Liver (tissue), 9 donors: ENCODE data around the gene ATG4A. TPM values are rescaled to one million over a fixed set of nuclear protein-coding genes. Genes with fewer than 3 reads are reported as not detected.

ENCODE experiments used
- DNase-seq: peaks from one replicate; pipeline ENCODE4 v3.0.0-alpha.2; 2017; ENCODE audit warnings: low spot score
- H3K27ac ChIP-seq, 2 donors: one replicate each; pipeline ENCODE4 v1.7.0; 2013; ENCODE audit warnings: inconsistent platforms in 2 of 2, low read length in 2 of 2, control low read depth in 1 of 2, low read depth in 1 of 2, mild to moderate bottlenecking in 1 of 2
- H3K27me3 ChIP-seq, 4 donors: one replicate each; pipeline versions ENCODE4 v1.6.1 to v1.7.0; 2013; ENCODE audit warnings: low read length in 3 of 4, inconsistent platforms in 1 of 4, mild to moderate bottlenecking in 1 of 4, moderate library complexity in 1 of 4; ENCODE audit not compliant: control insufficient read depth in 4 of 4, insufficient read depth in 4 of 4
- H3K36me3 ChIP-seq, 4 donors: one replicate each; pipeline versions ENCODE4 v1.6.1 to v1.7.0; 2013; ENCODE audit warnings: low read length in 3 of 4, mild to moderate bottlenecking in 3 of 4, low read depth in 1 of 4, moderate library complexity in 1 of 4; ENCODE audit not compliant: control insufficient read depth in 4 of 4, insufficient read depth in 3 of 4
- H3K4me1 ChIP-seq, 4 donors: one replicate each; pipeline versions ENCODE4 v1.6.1 to v1.7.0; 2013; ENCODE audit warnings: low read length in 3 of 4, mild to moderate bottlenecking in 3 of 4, moderate library complexity in 1 of 4; ENCODE audit not compliant: control insufficient read depth in 4 of 4, insufficient read depth in 4 of 4
- H3K4me3 ChIP-seq, 3 donors: one replicate each; pipeline versions ENCODE4 v1.6.1 to v1.7.0; 2013; ENCODE audit warnings: low read length in 3 of 3, control low read depth in 1 of 3, low read depth in 1 of 3, mild to moderate bottlenecking in 1 of 3
- H3K9ac ChIP-seq, 2 donors: one replicate each; pipeline ENCODE4 v1.7.0; 2013; ENCODE audit warnings: low read length in 2 of 2, mild to moderate bottlenecking in 2 of 2, moderate library complexity in 2 of 2, control low read depth in 1 of 2, low read depth in 1 of 2
- H3K9me3 ChIP-seq, 4 donors: one replicate each; pipeline versions ENCODE4 v1.6.1 to v1.7.0; 2013; ENCODE audit warnings: low read length in 3 of 4; ENCODE audit not compliant: control insufficient read depth in 4 of 4
- ATF3 ChIP-seq: IDR thresholded peaks from 2 replicates; pipeline ENCODE4 v1.6.1; 2016; ENCODE audit warnings: antibody characterized with exemption
- EGR1 ChIP-seq, 2 donors: IDR thresholded peaks; 2 replicates each; pipeline ENCODE4 v1.6.1; 2016 to 2018; ENCODE audit warnings: antibody characterized with exemption in 2 of 2, low read depth in 2 of 2
- FOXA1 ChIP-seq: IDR thresholded peaks from 2 replicates; pipeline ENCODE4 v1.6.1; 2016; ENCODE audit warnings: antibody characterized with exemption
- FOXA2 ChIP-seq: IDR thresholded peaks from 2 replicates; pipeline ENCODE4 v1.6.1; 2016; ENCODE audit warnings: antibody characterized with exemption
- GABPA ChIP-seq, 2 donors: IDR thresholded peaks in 1 of 2; conservative IDR thresholded peaks in 1 of 2; 2 replicates each; pipeline ENCODE4 v1.6.1; 2016; ENCODE audit warnings: antibody characterized with exemption in 2 of 2, mild to moderate bottlenecking in 1 of 2, moderate library complexity in 1 of 2
- HNF4A ChIP-seq, 2 donors: conservative IDR thresholded peaks; 2 replicates each; pipeline ENCODE4 v1.6.1; 2016; ENCODE audit warnings: antibody characterized with exemption in 2 of 2, mild to moderate bottlenecking in 2 of 2
- HNF4G ChIP-seq: IDR thresholded peaks from 2 replicates; pipeline ENCODE4 v1.6.1; 2016; ENCODE audit warnings: antibody characterized with exemption
- JUND ChIP-seq, 2 donors: IDR thresholded peaks; 2 replicates each; pipeline ENCODE4 v1.6.1; 2016; ENCODE audit warnings: antibody characterized with exemption in 2 of 2
- MAX ChIP-seq: IDR thresholded peaks from 2 replicates; pipeline ENCODE4 v1.6.1; 2016; ENCODE audit warnings: antibody characterized with exemption
- NR2F2 ChIP-seq: IDR thresholded peaks from 2 replicates; pipeline ENCODE4 v1.6.1; 2016; ENCODE audit warnings: antibody characterized with exemption
- RAD21 ChIP-seq, 2 donors: IDR thresholded peaks; 2 replicates each; pipeline ENCODE4 v1.6.1; 2016; ENCODE audit warnings: antibody characterized with exemption in 2 of 2, mild to moderate bottlenecking in 2 of 2
- REST ChIP-seq: IDR thresholded peaks from 2 replicates; pipeline ENCODE4 v1.6.1; 2016; ENCODE audit warnings: antibody characterized with exemption, mild to moderate bottlenecking
- RXRA ChIP-seq, 2 donors: IDR thresholded peaks; 2 replicates each; pipeline ENCODE4 v1.6.1; 2017 to 2018; ENCODE audit warnings: antibody characterized with exemption in 2 of 2, mild to moderate bottlenecking in 1 of 2
- SP1 ChIP-seq: IDR thresholded peaks from 2 replicates; pipeline ENCODE4 v1.6.1; 2018; ENCODE audit warnings: antibody characterized with exemption, mild to moderate bottlenecking
- TAF1 ChIP-seq: conservative IDR thresholded peaks from 2 replicates; pipeline ENCODE4 v1.6.1; 2016; ENCODE audit warnings: antibody characterized with exemption, mild to moderate bottlenecking
- YY1 ChIP-seq: IDR thresholded peaks from 2 replicates; pipeline ENCODE4 v1.6.1; 2016; ENCODE audit warnings: antibody characterized with exemption, mild to moderate bottlenecking
- WGBS: extraction: QIAGEN DNeasy Blood & Tissue Kit; methylation state at CpG from one replicate; pipeline ENCODE4 v1.1.7; 2013; 5-methylcytosine and 5-hydroxymethylcytosine counted together
- polyA plus RNA-seq, 2 donors: library from polyadenylated mRNA; stranded (reverse) in 1 of 2; unstranded in 1 of 2; fragments of 200-250 nt in 1 of 2; fragments of >200 nt in 1 of 2; fragmentation: Nextera tagmentation in 1 of 2; extraction: Ambion mirVana in 1 of 2; gene quantifications; one replicate each; pipeline versions ENCODE4 v1.2.1 to v1.2.3, GENCODE V29; 2013 to 2015
- total RNA-seq, 2 donors: library from RNA; depleted of rRNA; stranded (reverse); fragments of >200 nt; gene quantifications; one replicate each; pipeline ENCODE4 v1.2.3, GENCODE V29; 2014
- TF ChIP-seq, protein P1 (sequence below): IDR thresholded peaks from 2 replicates; pipeline ENCODE4 v1.6.1; 2016; ENCODE audit warnings: antibody characterized with exemption
- TF ChIP-seq, protein P2 (sequence below): fragments of 150-350 bp; IDR thresholded peaks from 2 replicates; pipeline ENCODE4 v1.5.1; 2017; ENCODE audit warnings: improper control_type of control experiment, low read depth, low read length; ENCODE audit not compliant: missing input control
- donor health status: healthy.
- donor health status: healthy.
- donor health status: healthy.
- donor health status: healthy.
- donor health status: healthy.

The ATG4A gene
- total and polyA plus RNA-seq, 4 donors, result 11.7 to 19.8 (median 16.6) TPM

DNA sequence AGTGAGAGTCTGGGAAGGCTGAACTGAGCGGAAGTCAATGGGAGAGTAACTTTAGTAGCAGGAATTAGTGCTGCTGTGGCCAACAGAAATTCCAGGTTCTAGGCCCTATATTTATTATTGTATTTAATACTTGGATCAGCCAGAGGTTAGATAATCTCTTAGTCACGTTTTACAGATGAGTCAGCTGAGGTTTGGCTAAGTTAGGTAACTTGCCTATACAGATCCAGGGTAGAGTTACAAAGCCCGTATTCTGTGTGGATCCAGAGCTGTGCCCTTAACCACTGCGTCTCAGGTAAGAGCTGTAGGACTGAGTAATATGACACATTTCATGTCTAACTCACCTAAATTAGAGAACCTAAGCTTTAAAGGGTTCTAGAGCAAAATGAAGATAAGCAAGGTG, 20.7 kb upstream of the ATG4A start:
- H3K36me3 ChIP-seq, result no peaks in the 10 kb centered on the region
- no peaks in the 10 kb centered on the region for H3K9me3 ChIP-seq
- TF ChIP-seq EGR1 (IDR thresholded peaks at IDR 0.05; ENCODE audit: low read depth in 2 of 2), result no peak
- no peak for TF ChIP-seq GABPA (IDR thresholded peaks at IDR 0.05 in 1 of 2, conservative IDR thresholded peaks at IDR 0.05 in 1 of 2)
- no peak for TF ChIP-seq RXRA (IDR thresholded peaks at IDR 0.05)
- TF ChIP-seq MAX, result no peak
- no peak for TF ChIP-seq SP1
- no peak for TF ChIP-seq NR2F2
- no peak for TF ChIP-seq YY1
- TF ChIP-seq FOXA1, result no peak
- no peak for TF ChIP-seq HNF4G
- no peak for TF ChIP-seq ATF3
- TF ChIP-seq REST, result no peak
- no peak for TF ChIP-seq RAD21 (IDR thresholded peaks at IDR 0.05)
- TF ChIP-seq HNF4A (conservative IDR thresholded peaks at IDR 0.05), result no peak
- no peak for TF ChIP-seq JUND (IDR thresholded peaks at IDR 0.05)
- TF ChIP-seq FOXA2, result no peak
- no peak overlapping the region for H3K9ac ChIP-seq
- H3K4me1 ChIP-seq, result no peaks in the 10 kb centered on the region
- no peak for DNase-seq
- WGBS, result 77% methylated on average over 4 of the region's 4 CpGs
- peaks cover 0 to 2% (median 0%) of the 10 kb centered on the region in 4 donors for H3K27me3 ChIP-seq
- H3K27ac ChIP-seq, result no peak overlapping the region
- no peak overlapping the region for H3K4me3 ChIP-seq

DNA sequence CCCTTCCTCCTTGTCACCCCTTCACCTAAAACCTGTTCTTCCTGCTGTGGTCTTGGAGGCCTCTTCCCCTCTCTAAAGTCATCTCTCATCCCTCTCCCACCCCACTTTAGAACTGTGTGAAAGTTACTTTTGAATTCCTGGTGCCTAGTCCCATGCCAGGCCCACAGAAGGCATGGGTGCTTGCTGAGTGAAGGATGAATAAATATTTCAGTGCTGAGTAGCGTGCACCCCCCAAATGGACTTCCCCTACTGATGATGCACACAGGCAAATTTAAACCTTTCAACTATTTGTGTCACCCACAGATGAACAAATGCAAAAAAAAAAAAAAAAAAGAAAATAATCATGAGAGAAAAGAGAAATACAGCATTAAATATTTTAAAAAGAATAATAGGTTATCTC, 20.0 kb upstream of the ATG4A start:
- Histone ChIP-seq H3K9ac (no peak overlapping the region), H3K27ac (no peak overlapping the region), H3K4me1 (no peaks in the 10 kb centered on the region), H3K4me3 (no peak overlapping the region), H3K36me3 (no peaks in the 10 kb centered on the region), H3K9me3 (no peaks in the 10 kb centered on the region), H3K27me3 (peaks cover 0 to 2% (median 0%) of the 10 kb centered on the region in 4 donors)
- no peak for DNase-seq
- WGBS, result 93% methylated on average over 1 of the region's 1 CpG
- TF ChIP-seq, protein P1, sequence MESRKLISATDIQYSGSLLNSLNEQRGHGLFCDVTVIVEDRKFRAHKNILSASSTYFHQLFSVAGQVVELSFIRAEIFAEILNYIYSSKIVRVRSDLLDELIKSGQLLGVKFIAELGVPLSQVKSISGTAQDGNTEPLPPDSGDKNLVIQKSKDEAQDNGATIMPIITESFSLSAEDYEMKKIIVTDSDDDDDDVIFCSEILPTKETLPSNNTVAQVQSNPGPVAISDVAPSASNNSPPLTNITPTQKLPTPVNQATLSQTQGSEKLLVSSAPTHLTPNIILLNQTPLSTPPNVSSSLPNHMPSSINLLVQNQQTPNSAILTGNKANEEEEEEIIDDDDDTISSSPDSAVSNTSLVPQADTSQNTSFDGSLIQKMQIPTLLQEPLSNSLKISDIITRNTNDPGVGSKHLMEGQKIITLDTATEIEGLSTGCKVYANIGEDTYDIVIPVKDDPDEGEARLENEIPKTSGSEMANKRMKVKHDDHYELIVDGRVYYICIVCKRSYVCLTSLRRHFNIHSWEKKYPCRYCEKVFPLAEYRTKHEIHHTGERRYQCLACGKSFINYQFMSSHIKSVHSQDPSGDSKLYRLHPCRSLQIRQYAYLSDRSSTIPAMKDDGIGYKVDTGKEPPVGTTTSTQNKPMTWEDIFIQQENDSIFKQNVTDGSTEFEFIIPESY, result no peak
- TF ChIP-seq FOXA1, result no peak
- TF ChIP-seq RXRA (IDR thresholded peaks at IDR 0.05), result no peak
- TF ChIP-seq MAX, result no peak
- no peak for TF ChIP-seq JUND (IDR thresholded peaks at IDR 0.05)
- no peak for TF ChIP-seq HNF4A (conservative IDR thresholded peaks at IDR 0.05)
- no peak for TF ChIP-seq ATF3
- no peak for TF ChIP-seq NR2F2
- TF ChIP-seq, protein P2, sequence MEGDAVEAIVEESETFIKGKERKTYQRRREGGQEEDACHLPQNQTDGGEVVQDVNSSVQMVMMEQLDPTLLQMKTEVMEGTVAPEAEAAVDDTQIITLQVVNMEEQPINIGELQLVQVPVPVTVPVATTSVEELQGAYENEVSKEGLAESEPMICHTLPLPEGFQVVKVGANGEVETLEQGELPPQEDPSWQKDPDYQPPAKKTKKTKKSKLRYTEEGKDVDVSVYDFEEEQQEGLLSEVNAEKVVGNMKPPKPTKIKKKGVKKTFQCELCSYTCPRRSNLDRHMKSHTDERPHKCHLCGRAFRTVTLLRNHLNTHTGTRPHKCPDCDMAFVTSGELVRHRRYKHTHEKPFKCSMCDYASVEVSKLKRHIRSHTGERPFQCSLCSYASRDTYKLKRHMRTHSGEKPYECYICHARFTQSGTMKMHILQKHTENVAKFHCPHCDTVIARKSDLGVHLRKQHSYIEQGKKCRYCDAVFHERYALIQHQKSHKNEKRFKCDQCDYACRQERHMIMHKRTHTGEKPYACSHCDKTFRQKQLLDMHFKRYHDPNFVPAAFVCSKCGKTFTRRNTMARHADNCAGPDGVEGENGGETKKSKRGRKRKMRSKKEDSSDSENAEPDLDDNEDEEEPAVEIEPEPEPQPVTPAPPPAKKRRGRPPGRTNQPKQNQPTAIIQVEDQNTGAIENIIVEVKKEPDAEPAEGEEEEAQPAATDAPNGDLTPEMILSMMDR, result no peak
- TF ChIP-seq TAF1, result no peak
- TF ChIP-seq HNF4G, result no peak
- TF ChIP-seq GABPA (IDR thresholded peaks at IDR 0.05 in 1 of 2, conservative IDR thresholded peaks at IDR 0.05 in 1 of 2), result no peak
- no peak for TF ChIP-seq FOXA2
